ENCODE results near the gene WHAMM. TPM values are rescaled to one million over a fixed set of nuclear protein-coding genes. Genes with fewer than 3 reads are reported as not detected.

The WHAMM gene, protein sequence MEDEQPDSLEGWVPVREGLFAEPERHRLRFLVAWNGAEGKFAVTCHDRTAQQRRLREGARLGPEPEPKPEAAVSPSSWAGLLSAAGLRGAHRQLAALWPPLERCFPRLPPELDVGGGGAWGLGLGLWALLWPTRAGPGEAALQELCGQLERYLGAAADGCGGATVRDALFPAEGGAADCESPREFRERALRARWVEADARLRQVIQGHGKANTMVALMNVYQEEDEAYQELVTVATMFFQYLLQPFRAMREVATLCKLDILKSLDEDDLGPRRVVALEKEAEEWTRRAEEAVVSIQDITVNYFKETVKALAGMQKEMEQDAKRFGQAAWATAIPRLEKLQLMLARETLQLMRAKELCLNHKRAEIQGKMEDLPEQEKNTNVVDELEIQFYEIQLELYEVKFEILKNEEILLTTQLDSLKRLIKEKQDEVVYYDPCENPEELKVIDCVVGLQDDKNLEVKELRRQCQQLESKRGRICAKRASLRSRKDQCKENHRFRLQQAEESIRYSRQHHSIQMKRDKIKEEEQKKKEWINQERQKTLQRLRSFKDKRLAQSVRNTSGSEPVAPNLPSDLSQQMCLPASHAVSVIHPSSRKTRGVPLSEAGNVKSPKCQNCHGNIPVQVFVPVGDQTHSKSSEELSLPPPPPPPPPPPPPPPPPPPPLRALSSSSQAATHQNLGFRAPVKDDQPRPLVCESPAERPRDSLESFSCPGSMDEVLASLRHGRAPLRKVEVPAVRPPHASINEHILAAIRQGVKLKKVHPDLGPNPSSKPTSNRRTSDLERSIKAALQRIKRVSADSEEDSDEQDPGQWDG
- total RNA-seq (ENCODE audit: low replicate concordance) = 2.3 and 2.8 TPM in 2 replicates

GRCh38 chr15:82809308-82810060 is at the start of gene WHAMM:
Gene WHAMM, plus strand, starts transcription at chr15:82809628. Its CDS starts 99 bp downstream, at chr15:82809727.

DNA sequence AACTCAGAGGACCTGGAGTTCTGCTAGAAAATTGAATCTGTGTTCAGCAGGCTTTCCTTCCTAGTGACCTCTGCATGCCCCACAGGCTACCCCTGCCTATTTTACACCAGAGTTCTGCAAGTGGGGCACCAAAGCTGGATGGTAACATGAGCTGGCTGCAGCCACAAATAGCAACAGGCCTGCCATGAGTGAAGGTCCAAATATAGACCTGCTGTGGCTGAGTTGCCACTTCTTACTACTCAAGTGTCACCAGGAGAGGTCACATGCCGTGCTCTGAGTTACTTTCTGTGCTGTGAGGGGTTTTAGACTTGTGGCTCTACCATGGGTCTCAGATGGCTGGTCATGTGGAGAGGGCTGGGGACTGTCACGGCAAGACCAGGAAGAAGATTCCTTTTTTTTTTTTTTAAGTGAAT is 3.4 kb upstream of the WHAMM start, which contains the start of gene FSD2:
FSD2 (minus strand) TSS at position 76 of the 413 bp plus-strand sequence. CDS start 18,679 bp downstream, outside the sequence.

Other genes starting within 250 kb of the WHAMM start
- 1.7 and 13.8 TPM in 2 replicates for gene CPEB1, start 162.3 kb upstream of the WHAMM start, total RNA-seq (ENCODE audit: low replicate concordance)
- gene AP3B2, start 99.8 kb upstream of the WHAMM start, total RNA-seq (ENCODE audit: low replicate concordance) = under 0.01 and 1.1 TPM in 2 replicates
- under 0.01 TPM in 1 of 2 replicates, not detected in the other for gene FSD2, start 3.6 kb upstream of the WHAMM start, total RNA-seq (ENCODE audit: low replicate concordance)
- gene HOMER2, start 143.1 kb downstream of the WHAMM start, total RNA-seq (ENCODE audit: low replicate concordance) = 2.4 and 9.4 TPM in 2 replicates
- 24.6 and 33.1 TPM in 2 replicates for gene RAMAC, start 176.6 kb downstream of the WHAMM start, total RNA-seq (ENCODE audit: low replicate concordance)
- gene C15orf40, start 202.0 kb downstream of the WHAMM start, total RNA-seq (ENCODE audit: low replicate concordance) = 9.9 and 15.3 TPM in 2 replicates

All from smooth muscle cell of the coronary artery (primary cell).